ENCODE data around the gene BTBD3.

DNA sequence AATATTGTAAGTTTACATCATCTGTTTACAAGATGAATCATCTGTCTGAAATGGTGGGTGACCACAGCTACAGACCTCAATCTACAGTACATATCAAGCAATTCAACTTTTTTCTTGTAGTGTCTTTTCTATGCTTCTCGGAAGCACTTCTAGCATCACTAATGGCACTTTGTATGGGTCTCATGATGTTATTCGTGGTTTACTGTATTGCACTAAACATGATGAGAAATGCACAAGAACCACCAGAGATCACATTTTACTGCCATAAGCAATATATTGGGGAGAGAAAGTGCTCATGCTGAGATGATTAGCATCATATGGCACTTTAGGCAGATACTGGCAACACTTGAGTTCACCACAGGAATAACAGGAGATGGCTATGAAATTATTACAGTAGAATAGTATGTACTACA lies 15.4 kb upstream of the BTBD3 start:
- TF ChIP-seq, protein P1, sequence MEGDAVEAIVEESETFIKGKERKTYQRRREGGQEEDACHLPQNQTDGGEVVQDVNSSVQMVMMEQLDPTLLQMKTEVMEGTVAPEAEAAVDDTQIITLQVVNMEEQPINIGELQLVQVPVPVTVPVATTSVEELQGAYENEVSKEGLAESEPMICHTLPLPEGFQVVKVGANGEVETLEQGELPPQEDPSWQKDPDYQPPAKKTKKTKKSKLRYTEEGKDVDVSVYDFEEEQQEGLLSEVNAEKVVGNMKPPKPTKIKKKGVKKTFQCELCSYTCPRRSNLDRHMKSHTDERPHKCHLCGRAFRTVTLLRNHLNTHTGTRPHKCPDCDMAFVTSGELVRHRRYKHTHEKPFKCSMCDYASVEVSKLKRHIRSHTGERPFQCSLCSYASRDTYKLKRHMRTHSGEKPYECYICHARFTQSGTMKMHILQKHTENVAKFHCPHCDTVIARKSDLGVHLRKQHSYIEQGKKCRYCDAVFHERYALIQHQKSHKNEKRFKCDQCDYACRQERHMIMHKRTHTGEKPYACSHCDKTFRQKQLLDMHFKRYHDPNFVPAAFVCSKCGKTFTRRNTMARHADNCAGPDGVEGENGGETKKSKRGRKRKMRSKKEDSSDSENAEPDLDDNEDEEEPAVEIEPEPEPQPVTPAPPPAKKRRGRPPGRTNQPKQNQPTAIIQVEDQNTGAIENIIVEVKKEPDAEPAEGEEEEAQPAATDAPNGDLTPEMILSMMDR (IDR thresholded peaks at IDR 0.05) = no peak
- TF ChIP-seq POLR2A (IDR thresholded peaks at IDR 0.05) (no peak), EP300 (IDR thresholded peaks at IDR 0.05) (no peak), POLR2AphosphoS5 (IDR thresholded peaks at IDR 0.05) (no peak)
